GM18505 (cell line): ENCODE results near the gene DENND5B.
"Not testable (repeated sequence)": the region's sequence is repeated elsewhere in the genome, so short reads cannot be mapped to it uniquely, and the experiment has no call there.

ENCODE experiments used
- ATAC-seq: cut with Tn5 transposase; IDR thresholded peaks from one replicate; pipeline ENCODE4 v1.9.1; 2021; ENCODE audit not compliant: unreplicated experiment
- POLR2A ChIP-seq: IDR thresholded peaks from 4 replicates; pipeline ENCODE4 v1.6.1; 2011; ENCODE audit warnings: borderline replicate concordance; ENCODE audit not compliant: insufficient read depth, insufficient read length; ENCODE audit errors: extremely low read depth

The DENND5B gene

DNA sequence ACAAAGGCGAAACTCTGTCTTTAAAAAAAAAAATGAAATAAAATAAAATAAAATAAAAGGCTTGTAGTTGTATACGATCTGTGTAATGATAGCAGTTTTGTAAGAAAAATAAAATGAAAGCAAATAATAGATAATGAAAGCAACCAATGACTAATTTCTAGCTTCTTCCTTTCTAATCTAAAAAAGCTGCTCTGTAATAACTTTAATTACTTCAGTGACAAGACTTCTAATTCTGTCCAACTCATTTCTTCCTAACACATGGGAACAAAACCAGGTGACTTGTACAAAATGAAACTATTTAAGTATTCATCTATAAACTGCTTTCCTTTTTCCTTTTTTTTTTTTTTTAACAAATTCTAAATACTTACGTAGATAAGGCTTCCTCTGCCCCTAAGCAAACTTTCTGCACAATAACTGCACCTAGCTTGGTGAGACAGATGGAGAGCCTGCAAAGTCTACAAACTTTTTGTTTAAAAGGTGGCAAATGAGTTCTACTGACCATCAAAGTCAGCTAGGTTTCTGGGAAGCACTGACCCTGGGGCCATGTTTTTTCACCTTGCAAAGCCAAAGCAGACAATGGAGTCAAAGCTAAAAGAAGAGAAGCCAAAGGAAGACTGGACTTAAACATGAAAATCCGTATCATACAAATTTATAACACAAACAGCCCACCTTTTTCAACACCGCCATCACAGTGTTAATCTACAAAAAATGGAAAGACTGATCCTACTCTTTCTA lies 28.2 kb downstream of the DENND5B start:
- no peak for ATAC-seq
- no peak for TF ChIP-seq POLR2A

- no peak for ATAC-seq
- TF ChIP-seq POLR2A: no peak
These were observed 30.4 kb downstream of the DENND5B start for GRCh38 chr12:31560516-31560915.

- no peak for TF ChIP-seq POLR2A
- no peak for ATAC-seq
These were observed 32.4 kb downstream of the DENND5B start for GRCh38 chr12:31558521-31558920.

- ATAC-seq: no peak
- no peak for TF ChIP-seq POLR2A
These were observed 33.2 kb downstream of the DENND5B start for GRCh38 chr12:31557707-31558106.

- not testable (repeated sequence) for ATAC-seq
These were observed 35.5 kb downstream of the DENND5B start for GRCh38 chr12:31555466-31555865.

- ATAC-seq: not testable (repeated sequence)
These were observed 40.3 kb downstream of the DENND5B start for GRCh38 chr12:31550590-31550989.

GRCh38 chr12:31536672-31537071 lies 54.3 kb downstream of the DENND5B start:
- TF ChIP-seq POLR2A: no peak
- no peak for ATAC-seq

DNA sequence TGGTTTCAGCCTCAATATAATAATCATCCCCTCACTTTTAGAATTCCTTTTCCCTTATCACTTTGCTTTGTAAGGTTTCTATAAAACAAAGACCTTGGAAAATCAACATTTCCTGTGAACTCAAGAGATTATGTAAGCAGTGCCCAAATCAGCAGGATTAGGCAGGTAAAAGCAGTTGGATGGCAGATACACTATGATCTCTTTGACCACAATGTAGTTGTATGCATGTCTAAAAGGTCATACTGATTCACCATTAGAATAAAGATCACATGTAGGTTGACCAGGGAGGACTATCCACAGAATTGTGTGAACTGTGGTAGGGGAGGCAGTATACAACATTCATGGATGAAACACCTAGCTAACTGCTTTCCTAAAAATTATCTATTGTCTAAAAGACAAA lies 57.5 kb downstream of the DENND5B start:
- TF ChIP-seq POLR2A: no peak
- no peak for ATAC-seq

GRCh38 chr12:31531893-31532292 lies 59.0 kb downstream of the DENND5B start:
- ATAC-seq: no peak
- TF ChIP-seq POLR2A: no peak

GRCh38 chr12:31528095-31528494 lies 62.8 kb downstream of the DENND5B start:
- no peak for ATAC-seq
- no peak for TF ChIP-seq POLR2A

DNA sequence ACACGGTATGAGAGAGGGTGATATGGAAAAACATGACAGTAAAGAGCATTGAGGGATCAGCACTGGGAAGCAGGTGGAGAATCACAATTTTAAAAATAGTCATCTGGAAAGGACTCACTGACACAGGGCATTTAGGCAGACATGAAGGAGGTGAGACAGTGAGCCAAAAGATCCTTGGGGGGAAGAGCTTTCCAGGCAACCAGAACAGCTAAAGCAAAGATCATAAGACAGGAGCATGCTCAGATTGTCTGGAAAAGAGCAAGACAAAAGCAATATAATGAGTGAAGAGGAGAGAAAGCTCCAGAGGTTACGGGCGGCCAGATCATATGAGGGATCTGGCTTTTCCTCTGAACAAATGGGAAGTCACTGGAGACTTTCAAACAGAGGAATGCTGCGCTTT lies 63.9 kb downstream of the DENND5B start:
- no peak for ATAC-seq
- TF ChIP-seq POLR2A: no peak

DNA sequence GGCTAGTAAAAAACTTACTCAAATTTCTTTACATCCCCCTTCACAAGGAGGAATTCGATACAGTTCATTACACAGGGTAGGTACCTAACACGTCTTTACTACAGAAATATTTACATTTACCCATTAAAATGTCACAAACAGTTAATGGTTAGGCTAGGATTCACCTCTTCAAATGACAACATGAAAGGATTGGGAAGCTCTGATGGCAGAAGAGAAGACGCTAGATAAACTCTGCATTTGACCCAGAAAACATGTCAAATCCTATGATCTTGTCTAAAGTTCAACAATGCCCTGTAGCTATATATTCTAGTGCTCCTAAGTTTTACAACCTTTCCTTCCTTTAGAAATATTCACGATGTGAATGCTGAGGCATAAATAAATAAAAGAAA lies 64.8 kb downstream of the DENND5B start:
- ATAC-seq: no peak

DNA sequence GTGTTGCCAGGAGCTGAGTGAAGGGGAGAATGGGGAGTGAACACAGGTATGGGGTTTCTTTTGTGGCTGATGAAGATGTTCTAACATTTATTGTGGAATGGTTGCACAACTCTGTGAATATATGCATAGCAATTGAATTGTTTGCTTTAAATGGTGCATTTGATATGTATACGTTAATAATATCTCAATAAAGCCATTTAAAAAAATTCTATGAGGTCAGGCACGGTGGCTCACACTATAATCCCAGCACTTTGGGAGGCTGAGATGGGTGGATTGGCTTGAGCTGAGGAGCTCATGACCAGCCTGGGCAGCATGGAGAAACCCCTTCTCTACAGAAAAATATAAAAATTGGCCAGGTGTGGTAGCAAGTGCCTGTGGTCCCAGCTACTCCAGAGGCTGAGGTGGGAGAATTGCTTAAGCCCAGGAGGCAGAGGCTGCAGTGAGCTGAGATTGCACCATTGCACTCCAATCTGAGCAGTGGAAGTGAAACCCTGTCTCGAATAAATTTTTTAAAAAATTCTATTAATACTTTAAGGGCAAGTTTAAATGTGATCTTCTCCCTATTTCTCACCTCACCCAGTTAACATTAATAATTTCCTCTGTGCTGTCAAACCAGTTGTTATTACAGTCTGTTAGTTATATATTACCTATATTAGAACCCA lies 65.3 kb downstream of the DENND5B start:
- no peak for ATAC-seq
- TF ChIP-seq POLR2A: no peak

More for the DNA sequence above, 64.8 kb downstream of the DENND5B start:
- TF ChIP-seq POLR2A: no peak

DNA sequence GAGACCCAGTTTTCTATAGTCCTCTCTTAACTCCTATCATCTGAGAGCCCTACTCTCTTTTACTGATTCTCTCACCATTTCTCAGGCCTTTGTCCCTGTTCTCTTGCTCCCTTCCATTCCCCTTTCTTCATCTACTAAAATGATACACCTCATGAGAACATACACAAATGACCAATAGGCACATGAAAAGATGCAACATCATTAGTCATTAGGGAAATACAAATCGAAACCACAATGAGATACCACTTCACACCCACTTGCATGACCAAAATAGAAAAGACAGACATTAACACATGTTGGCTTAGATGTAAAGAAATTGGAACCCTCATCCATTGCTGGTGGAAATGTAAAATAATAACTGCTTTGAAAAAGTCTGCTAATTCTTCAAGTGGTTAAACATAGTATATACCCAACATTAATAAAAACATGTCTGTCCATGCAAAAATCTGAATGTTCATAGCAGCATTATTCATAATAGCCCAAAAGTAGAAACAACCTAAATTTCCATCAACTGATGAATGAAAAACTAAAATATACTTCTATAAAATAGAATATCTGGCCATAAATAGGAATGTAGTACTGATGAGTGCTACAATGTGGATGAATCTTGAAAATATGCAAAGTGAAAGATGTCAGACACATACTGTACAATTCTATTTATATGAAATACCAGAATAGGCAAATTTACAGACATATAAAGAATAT lies 66.0 kb downstream of the DENND5B start:
- no peak for TF ChIP-seq POLR2A
- peak; percentile 85 for ATAC-seq
